ENCODE results near the gene PATJ.
"Not testable (repeated sequence)": the region's sequence is repeated elsewhere in the genome, so short reads cannot be mapped to it uniquely, and the experiment has no call there.

Gene PATJ

GRCh38 chr1:61887931-61888564 is 145.8 kb downstream of the PATJ start:
- no peak for DNase-seq (ENCODE audit: low read depth in 2 of 2)

DNA sequence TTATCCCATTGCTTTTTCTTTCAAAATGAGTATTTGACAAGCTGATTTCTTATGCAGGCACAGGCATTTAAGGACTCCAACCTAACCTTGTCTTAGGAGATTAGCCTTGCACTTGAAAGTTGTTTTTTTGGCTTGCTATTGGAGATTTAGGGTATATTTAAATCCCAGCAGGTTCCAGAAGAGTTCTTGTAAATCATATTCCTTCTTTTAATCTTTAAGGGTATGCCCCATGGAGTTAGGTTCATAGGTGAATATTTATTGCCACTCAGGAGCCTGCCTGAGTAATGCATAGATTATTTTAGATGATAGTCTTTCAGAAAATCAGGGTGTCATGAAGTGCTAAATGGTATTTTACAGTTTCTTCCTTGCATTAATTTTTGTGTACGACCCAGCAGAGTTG is 146.5 kb downstream of the PATJ start:
- DNase-seq (ENCODE audit: low read depth in 2 of 2) = no peak

- not testable (repeated sequence) for DNase-seq (ENCODE audit: low read depth in 2 of 2)
These were observed 148.2 kb downstream of the PATJ start for GRCh38 chr1:61890435-61890834.

- no peak for DNase-seq (ENCODE audit: low read depth in 2 of 2)
These were observed 150.7 kb downstream of the PATJ start for GRCh38 chr1:61892977-61893376.

- DNase-seq (ENCODE audit: low read depth in 2 of 2) = not testable (repeated sequence)
These were observed 152.0 kb downstream of the PATJ start for GRCh38 chr1:61894296-61894695.

GRCh38 chr1:61895175-61895574 is 152.9 kb downstream of the PATJ start:
- DNase-seq (ENCODE audit: low read depth in 2 of 2) = no peak

GRCh38 chr1:61898658-61899057 is 156.4 kb downstream of the PATJ start:
- DNase-seq (ENCODE audit: low read depth in 2 of 2) = no peak

- DNase-seq (ENCODE audit: low read depth in 2 of 2) = no peak
These were observed 162.1 kb downstream of the PATJ start for GRCh38 chr1:61904354-61904753.

DNA sequence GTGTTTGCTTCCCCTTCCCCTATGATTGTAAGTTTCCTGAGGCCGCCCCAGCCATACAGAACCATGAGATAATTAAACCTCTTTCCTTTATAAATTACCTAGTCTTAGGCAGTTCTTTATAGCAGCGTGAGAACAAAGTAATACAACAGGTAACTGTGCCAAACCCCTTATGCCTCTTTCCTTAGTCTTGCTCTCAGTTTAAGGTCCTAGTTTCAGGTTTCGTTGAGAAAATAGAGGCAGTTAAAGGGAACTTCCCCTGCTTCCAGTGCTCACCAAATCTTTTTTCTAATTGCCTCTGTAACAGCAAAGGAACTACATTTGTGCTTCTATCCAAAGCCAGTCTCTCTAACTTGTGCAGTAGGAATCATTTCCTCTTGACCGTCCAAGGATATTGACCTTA is 164.8 kb downstream of the PATJ start:
- DNase-seq (ENCODE audit: low read depth in 2 of 2) = no peak

- no peak for DNase-seq (ENCODE audit: low read depth in 2 of 2)
These were observed 167.8 kb downstream of the PATJ start for GRCh38 chr1:61910035-61910434.

DNA sequence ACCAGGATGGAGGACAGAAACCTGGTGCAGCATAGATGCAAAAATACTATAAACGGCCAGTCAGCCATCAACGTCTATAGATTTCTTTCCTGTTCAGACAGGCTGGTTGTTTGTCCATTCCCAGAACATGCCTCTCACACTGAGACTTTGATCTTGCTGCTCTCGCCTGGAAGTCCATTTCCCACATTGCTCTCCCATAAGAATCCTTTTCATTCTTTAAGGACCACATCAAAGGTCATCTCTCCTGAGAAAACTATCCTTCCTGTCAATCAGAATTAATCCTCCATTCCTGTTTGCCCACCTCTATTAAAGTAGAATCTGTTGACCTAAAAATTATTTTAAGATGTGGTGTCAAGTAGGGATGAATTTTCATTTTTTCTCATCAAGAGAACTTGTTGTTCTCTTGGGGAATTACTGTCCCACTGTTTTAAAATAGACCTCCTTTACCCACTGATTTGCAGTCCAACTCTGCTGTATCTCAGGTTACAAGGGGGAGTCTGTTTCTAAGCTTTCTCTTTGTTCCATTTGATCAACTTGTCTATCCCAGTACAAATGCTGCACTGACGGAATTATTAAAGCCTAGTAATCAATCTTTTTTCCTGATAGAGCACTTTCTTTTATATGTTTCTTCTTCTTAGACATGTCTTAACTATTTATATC is 172.7 kb downstream of the PATJ start:
- no peak for DNase-seq (ENCODE audit: low read depth in 2 of 2)

DNA sequence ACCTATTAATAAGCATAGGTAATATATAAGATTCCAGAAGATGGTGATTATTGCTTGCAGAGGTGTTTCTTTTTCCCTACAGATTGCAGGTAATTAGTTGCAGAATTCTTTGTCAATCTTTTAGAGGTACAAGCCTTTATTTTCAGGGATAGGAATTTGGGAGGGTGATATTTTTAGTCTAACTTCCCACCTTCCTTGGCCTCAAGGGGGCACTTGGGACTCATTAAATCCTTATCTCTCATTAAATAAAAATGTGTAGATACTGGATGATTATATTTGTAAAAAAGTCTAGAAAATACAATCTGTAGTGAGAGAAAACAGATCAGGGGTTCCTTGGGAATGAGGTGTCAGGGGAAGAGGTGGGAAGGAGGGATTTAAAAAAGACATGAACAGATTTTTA is 179.2 kb downstream of the PATJ start:
- no peak for DNase-seq (ENCODE audit: low read depth in 2 of 2)

- DNase-seq (ENCODE audit: low read depth in 2 of 2) = no peak
These were observed 180.7 kb downstream of the PATJ start for GRCh38 chr1:61922950-61923480.

GRCh38 chr1:61925591-61926298 is 183.5 kb downstream of the PATJ start:
- DNase-seq (ENCODE audit: low read depth in 2 of 2) = no peak

- no peak for DNase-seq (ENCODE audit: low read depth in 2 of 2)
These were observed 184.3 kb downstream of the PATJ start for GRCh38 chr1:61926597-61926996.

- DNase-seq (ENCODE audit: low read depth in 2 of 2) = no peak
These were observed 187.9 kb downstream of the PATJ start for GRCh38 chr1:61930116-61930645.

- DNase-seq (ENCODE audit: low read depth in 2 of 2) = no peak
These were observed 189.5 kb downstream of the PATJ start for GRCh38 chr1:61931587-61932279.

GRCh38 chr1:61935516-61935915 is 193.2 kb downstream of the PATJ start:
- no peak for DNase-seq (ENCODE audit: low read depth in 2 of 2)

GRCh38 chr1:61936839-61937238 is 194.6 kb downstream of the PATJ start:
- no peak for DNase-seq (ENCODE audit: low read depth in 2 of 2)

DNA sequence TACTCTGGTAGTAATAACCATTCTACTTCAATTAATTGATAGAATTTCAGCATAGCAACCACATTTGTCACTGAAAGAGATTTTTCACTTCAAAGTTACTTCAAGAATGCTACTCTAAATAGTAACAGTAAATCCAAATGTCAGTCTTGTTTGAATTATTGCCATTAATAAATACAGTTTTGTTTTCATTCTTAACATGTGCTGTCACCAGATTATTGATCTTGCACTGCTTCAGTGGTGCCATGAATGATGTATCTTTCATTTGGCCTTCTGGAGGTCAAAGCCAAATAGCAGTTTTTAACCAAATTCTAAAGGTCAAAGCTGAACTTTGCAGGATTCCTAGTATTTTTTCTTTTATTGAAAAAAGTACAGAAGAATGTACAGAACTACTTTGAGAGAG is 199.5 kb downstream of the PATJ start:
- no peak for DNase-seq (ENCODE audit: low read depth in 2 of 2)

DNA sequence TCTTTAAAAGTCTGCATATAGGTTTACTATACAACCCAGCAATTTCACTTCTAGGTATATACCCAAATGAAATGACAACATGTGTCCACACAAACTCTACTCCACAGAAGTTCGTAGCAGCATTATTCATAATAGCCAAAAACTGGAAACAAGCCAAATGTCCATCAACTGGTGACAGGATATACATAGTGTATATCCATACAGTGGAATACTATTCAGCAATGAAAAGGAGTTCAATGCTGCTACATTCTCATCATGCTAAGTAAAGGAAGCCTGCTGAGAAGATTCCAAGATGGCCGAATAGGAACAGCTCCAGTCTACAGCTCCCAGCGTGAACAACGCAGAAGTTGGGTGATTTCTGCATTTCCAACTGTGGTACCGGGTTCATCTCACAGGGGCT is 200.6 kb downstream of the PATJ start:
- no peak for DNase-seq (ENCODE audit: low read depth in 2 of 2)

DNA sequence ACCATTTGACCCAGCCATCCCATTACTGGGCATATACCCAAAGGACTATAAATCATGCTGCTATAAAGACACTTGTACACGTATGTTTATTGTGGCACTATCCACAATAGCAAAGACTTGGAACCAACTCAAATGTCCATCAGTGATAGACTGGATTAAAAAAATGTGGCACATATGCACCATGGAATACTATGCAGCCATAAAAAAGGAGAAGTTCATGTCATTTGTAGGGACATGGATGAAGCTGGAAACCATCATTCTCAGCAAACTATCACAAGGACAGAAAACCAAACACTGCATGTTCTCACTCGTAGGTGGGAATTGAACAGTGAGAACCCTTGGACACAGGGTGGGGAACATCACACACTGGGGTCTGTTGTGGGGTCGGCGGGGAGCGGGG is 206.4 kb downstream of the PATJ start:
- not testable (repeated sequence) for DNase-seq (ENCODE audit: low read depth in 2 of 2)

All from stimulated activated CD8-positive, alpha-beta memory T cell treated with anti-CD3 and anti-CD28 coated beads, Interleukin-2, amount 100 ng/mL, for 1 hour (primary cell).